RWPE2 (cell line): ENCODE measurements around the gene TBX15.

Source experiments
- ATAC-seq: fragments of 200-7000 bp; cut with Tn5 transposase; 3 replicates; pipeline ENCODE4 v1.9.1; 2021; ENCODE audit warnings: low read depth
- DNase-seq: peaks from one replicate; pipeline ENCODE4 v3.0.0-alpha.2; 2020; ENCODE audit warnings: low spot score
- H3K27ac ChIP-seq: fragments of 450-650 bp; 2 replicates; pipeline ENCODE4 v1.5.1; 2017; ENCODE audit warnings: mild to moderate bottlenecking; ENCODE audit not compliant: poor library complexity, severe bottlenecking
- H3K27me3 ChIP-seq: fragments of 250-450 bp; sonication (Bioruptor Pico); 2 replicates; pipeline ENCODE4 v1.5.1; 2021; ENCODE audit warnings: mild to moderate bottlenecking, moderate library complexity; ENCODE audit not compliant: insufficient read depth, poor library complexity, severe bottlenecking
- H3K36me3 ChIP-seq: fragments of 250-450 bp; sonication (Bioruptor Pico); 2 replicates; pipeline ENCODE4 v1.5.1; 2020; ENCODE audit warnings: low read depth, mild to moderate bottlenecking, moderate library complexity
- H3K4me1 ChIP-seq: fragments of 250-450 bp; sonication (Bioruptor Pico); 2 replicates; pipeline ENCODE4 v1.5.1; 2021; ENCODE audit warnings: mild to moderate bottlenecking, moderate library complexity; ENCODE audit not compliant: insufficient read depth, poor library complexity, severe bottlenecking
- H3K4me3 ChIP-seq: fragments of 250-450 bp; sonication (Bioruptor Pico); 2 replicates; pipeline ENCODE4 v1.5.1; 2021; ENCODE audit warnings: mild to moderate bottlenecking, moderate library complexity; ENCODE audit not compliant: severe bottlenecking
- H3K9me3 ChIP-seq: fragments of 250-450 bp; sonication (Bioruptor Pico); 2 replicates; pipeline ENCODE4 v1.5.1; 2021; ENCODE audit warnings: mild to moderate bottlenecking, moderate library complexity; ENCODE audit not compliant: severe bottlenecking
- CTCF ChIP-seq: fragments of 450-650 bp; IDR thresholded peaks from one replicate; pipeline ENCODE4 v1.5.1; 2017; ENCODE audit warnings: mild to moderate bottlenecking, moderate library complexity; ENCODE audit not compliant: poor library complexity, severe bottlenecking

The TBX15 gene

GRCh38 chr1:118859999-118860398, 128.1 kb downstream of the TBX15 start:
- no peak overlapping the region for H3K4me3 ChIP-seq
- ATAC-seq, result no peak
- no peaks in the 10 kb centered on the region for H3K9me3 ChIP-seq
- H3K4me1 ChIP-seq, result no peaks in the 10 kb centered on the region
- H3K36me3 ChIP-seq, result no peaks in the 10 kb centered on the region
- H3K27ac ChIP-seq, result no peak overlapping the region
- TF ChIP-seq CTCF, result no peak
- DNase-seq, result no peak
- H3K27me3 ChIP-seq, result no peaks in the 10 kb centered on the region

- ATAC-seq (no peak), DNase-seq (no peak)
- Histone ChIP-seq H3K36me3 (no peaks in the 10 kb centered on the region), H3K27ac (no peak overlapping the region), H3K27me3 (no peaks in the 10 kb centered on the region), H3K4me1 (no peaks in the 10 kb centered on the region), H3K4me3 (no peak overlapping the region), H3K9me3 (no peaks in the 10 kb centered on the region)
- no peak for TF ChIP-seq CTCF
Observed at GRCh38 chr1:118846443-118846842, 141.7 kb downstream of the TBX15 start.

- no peak for ATAC-seq
- H3K9me3 ChIP-seq, result no peaks in the 10 kb centered on the region
- no peak overlapping the region for H3K4me3 ChIP-seq
- no peak for DNase-seq
- H3K4me1 ChIP-seq, result no peaks in the 10 kb centered on the region
- no peaks in the 10 kb centered on the region for H3K36me3 ChIP-seq
- no peaks in the 10 kb centered on the region for H3K27me3 ChIP-seq
- TF ChIP-seq CTCF, result no peak
- H3K27ac ChIP-seq, result no peak overlapping the region
Observed at GRCh38 chr1:118842452-118843201, 145.5 kb downstream of the TBX15 start.

- H3K36me3 ChIP-seq, result no peaks in the 10 kb centered on the region
- H3K4me1 ChIP-seq, result no peaks in the 10 kb centered on the region
- no peaks in the 10 kb centered on the region for H3K27me3 ChIP-seq
- ATAC-seq, result no peak
- no peaks in the 10 kb centered on the region for H3K9me3 ChIP-seq
- no peak overlapping the region for H3K4me3 ChIP-seq
- no peak for DNase-seq
- H3K27ac ChIP-seq, result no peak overlapping the region
- TF ChIP-seq CTCF, result no peak
Observed at GRCh38 chr1:118841521-118841920, 146.6 kb downstream of the TBX15 start.
